Measurements from ENCODE around the gene MPRIP.

DNA sequence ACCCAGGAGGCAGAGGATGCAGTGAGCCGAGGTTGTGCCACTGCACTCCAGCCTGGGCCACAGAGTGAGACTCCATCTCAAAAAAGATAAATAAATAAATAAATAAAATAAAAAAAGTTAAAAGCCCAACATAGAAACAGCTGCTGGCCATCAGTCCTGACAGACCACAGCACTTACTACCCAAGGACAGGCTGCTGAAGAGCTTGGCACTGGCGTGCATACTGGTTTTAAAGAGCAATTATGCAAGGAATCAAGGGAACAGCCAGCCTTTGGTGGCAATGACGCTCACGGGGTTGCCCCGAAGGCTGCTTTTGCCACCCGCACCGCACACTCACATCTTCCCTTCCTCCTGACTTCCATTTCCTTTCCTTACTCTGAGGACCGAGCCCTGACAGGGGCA lies 159.7 kb downstream of the MPRIP start:
- TF ChIP-seq, protein P1, sequence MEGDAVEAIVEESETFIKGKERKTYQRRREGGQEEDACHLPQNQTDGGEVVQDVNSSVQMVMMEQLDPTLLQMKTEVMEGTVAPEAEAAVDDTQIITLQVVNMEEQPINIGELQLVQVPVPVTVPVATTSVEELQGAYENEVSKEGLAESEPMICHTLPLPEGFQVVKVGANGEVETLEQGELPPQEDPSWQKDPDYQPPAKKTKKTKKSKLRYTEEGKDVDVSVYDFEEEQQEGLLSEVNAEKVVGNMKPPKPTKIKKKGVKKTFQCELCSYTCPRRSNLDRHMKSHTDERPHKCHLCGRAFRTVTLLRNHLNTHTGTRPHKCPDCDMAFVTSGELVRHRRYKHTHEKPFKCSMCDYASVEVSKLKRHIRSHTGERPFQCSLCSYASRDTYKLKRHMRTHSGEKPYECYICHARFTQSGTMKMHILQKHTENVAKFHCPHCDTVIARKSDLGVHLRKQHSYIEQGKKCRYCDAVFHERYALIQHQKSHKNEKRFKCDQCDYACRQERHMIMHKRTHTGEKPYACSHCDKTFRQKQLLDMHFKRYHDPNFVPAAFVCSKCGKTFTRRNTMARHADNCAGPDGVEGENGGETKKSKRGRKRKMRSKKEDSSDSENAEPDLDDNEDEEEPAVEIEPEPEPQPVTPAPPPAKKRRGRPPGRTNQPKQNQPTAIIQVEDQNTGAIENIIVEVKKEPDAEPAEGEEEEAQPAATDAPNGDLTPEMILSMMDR (IDR thresholded peaks at IDR 0.05) = no peak
- TF ChIP-seq POLR2A (IDR thresholded peaks at IDR 0.05) (no peak), POLR2AphosphoS5 (IDR thresholded peaks at IDR 0.05) (no peak)
